ACC112 (cell line): ENCODE data around the gene RAD51D.

Experiments
- H2AFZ ChIP-seq: fragments of 200-600 bp; sonication (generic); one replicate; pipeline ENCODE4 v1.6.0; 2017; ENCODE audit warnings: antibody characterized with exemption, low read length; ENCODE audit not compliant: unreplicated experiment
- H3K27ac ChIP-seq: fragments of 200-600 bp; sonication (generic); 2 replicates; pipeline ENCODE4 v1.5.1; 2014; ENCODE audit warnings: low read depth, mild to moderate bottlenecking, antibody characterized with exemption, low read length, moderate library complexity
- H3K27me3 ChIP-seq: fragments of 200-600 bp; sonication (generic); 2 replicates; pipeline ENCODE4 v1.6.1; 2014; ENCODE audit warnings: mild to moderate bottlenecking, antibody characterized with exemption, low read length, moderate library complexity, mixed read lengths; ENCODE audit not compliant: insufficient read depth
- H3K36me3 ChIP-seq: fragments of 200-600 bp; sonication (generic); 2 replicates; pipeline ENCODE4 v1.6.1; 2016; ENCODE audit warnings: mild to moderate bottlenecking, antibody characterized with exemption, low read length, moderate library complexity, mixed read lengths; ENCODE audit not compliant: insufficient read depth
- H3K4me1 ChIP-seq: fragments of 200-600 bp; sonication (generic); one replicate; pipeline ENCODE4 v1.6.1; 2016; ENCODE audit warnings: low read length, mixed read lengths; ENCODE audit not compliant: insufficient read depth, unreplicated experiment, control insufficient read depth
- H3K4me3 ChIP-seq: fragments of 200-600 bp; sonication (generic); 2 replicates; pipeline ENCODE4 v1.5.1; 2014; ENCODE audit warnings: mild to moderate bottlenecking, low read depth, low read length
- H3K79me2 ChIP-seq: fragments of 200-600 bp; sonication (generic); one replicate; pipeline ENCODE4 v1.6.0; 2016; ENCODE audit warnings: low read length; ENCODE audit not compliant: control insufficient read depth, unreplicated experiment, insufficient read depth

The RAD51D gene

GRCh38 chr17:35119370-35120165, at the start of gene RAD51D:
Gene RAD51D, minus strand, starts transcription at chr17:35119860. Its CDS starts 247 bp downstream, at chr17:35119613.
- no peak within 1 kb of the TSS; the same call in 1 of the 2 replicates for H3K27ac ChIP-seq
- H3K36me3 ChIP-seq: peaks cover 13% of the 10 kb centered on the region; the same call in 1 of the 2 replicates

GRCh38 chr17:35167666-35168065, 48.0 kb upstream of the RAD51D start:
- no peak overlapping the region for H2AFZ ChIP-seq
- H3K27me3 ChIP-seq: no peaks in the 10 kb centered on the region
- no peaks in the 10 kb centered on the region for H3K36me3 ChIP-seq
- no peaks in the 10 kb centered on the region for H3K79me2 ChIP-seq
- no peak overlapping the region for H3K4me3 ChIP-seq
- no peak overlapping the region for H3K27ac ChIP-seq
- peaks cover 5% of the 10 kb centered on the region for H3K4me1 ChIP-seq

More at GRCh38 chr17:35119370-35120165, at the start of gene RAD51D:
- Histone ChIP-seq H3K4me1 (peaks cover 11% of the 10 kb centered on the region), H3K79me2 (peaks cover 16% of the 10 kb centered on the region), H2AFZ (peak within 1 kb of the TSS; percentile 97), H3K27me3 (no peaks in the 10 kb centered on the region), H3K4me3 (peak within 1 kb of the TSS; percentile 91)

GRCh38 chr17:35167046-35167445, 47.4 kb upstream of the RAD51D start:
- Histone ChIP-seq H3K4me3 (no peak overlapping the region), H3K27me3 (no peaks in the 10 kb centered on the region), H2AFZ (no peak overlapping the region)

GRCh38 chr17:35166526-35166925, 46.9 kb upstream of the RAD51D start:
- no peaks in the 10 kb centered on the region for H3K79me2 ChIP-seq
- no peaks in the 10 kb centered on the region for H3K36me3 ChIP-seq
- 0 out of 2 replicates have a peak, but pooled peaks cover 4% of the 10 kb centered on the region for H3K27me3 ChIP-seq
- H3K4me3 ChIP-seq: no peak overlapping the region
- H3K4me1 ChIP-seq: peaks cover 1% of the 10 kb centered on the region
- no peak overlapping the region for H2AFZ ChIP-seq
- H3K27ac ChIP-seq: no peak overlapping the region

More at GRCh38 chr17:35167046-35167445, 47.4 kb upstream of the RAD51D start:
- no peaks in the 10 kb centered on the region for H3K36me3 ChIP-seq
- no peaks in the 10 kb centered on the region for H3K79me2 ChIP-seq
- no peak overlapping the region for H3K27ac ChIP-seq
- H3K4me1 ChIP-seq: peaks cover 5% of the 10 kb centered on the region

GRCh38 chr17:35164716-35165115, 45.1 kb upstream of the RAD51D start:
- no peaks in the 10 kb centered on the region for H3K4me1 ChIP-seq
- no peaks in the 10 kb centered on the region for H3K36me3 ChIP-seq
- no peak overlapping the region for H3K27ac ChIP-seq

GRCh38 chr17:35163886-35164285, 44.2 kb upstream of the RAD51D start:
- Histone ChIP-seq H3K79me2 (no peaks in the 10 kb centered on the region), H2AFZ (no peak overlapping the region), H3K27ac (no peak overlapping the region), H3K4me1 (no peaks in the 10 kb centered on the region), H3K27me3 (peaks cover 18% of the 10 kb centered on the region), H3K36me3 (no peaks in the 10 kb centered on the region), H3K4me3 (no peak overlapping the region)

More at GRCh38 chr17:35164716-35165115, 45.1 kb upstream of the RAD51D start:
- no peak overlapping the region for H2AFZ ChIP-seq
- H3K4me3 ChIP-seq: no peak overlapping the region
- H3K27me3 ChIP-seq: peaks cover 14% of the 10 kb centered on the region
- no peaks in the 10 kb centered on the region for H3K79me2 ChIP-seq

GRCh38 chr17:35162755-35163154, 43.1 kb upstream of the RAD51D start:
- H3K4me3 ChIP-seq: no peak overlapping the region

GRCh38 chr17:35161281-35161761, 41.7 kb upstream of the RAD51D start:
- Histone ChIP-seq H3K27ac (no peak overlapping the region), H2AFZ (no peak overlapping the region), H3K4me3 (no peak overlapping the region), H3K36me3 (no peaks in the 10 kb centered on the region), H3K27me3 (peaks cover 18% of the 10 kb centered on the region), H3K79me2 (no peaks in the 10 kb centered on the region), H3K4me1 (no peaks in the 10 kb centered on the region)

More at GRCh38 chr17:35162755-35163154, 43.1 kb upstream of the RAD51D start:
- Histone ChIP-seq H3K36me3 (no peaks in the 10 kb centered on the region), H3K27me3 (peaks cover 18% of the 10 kb centered on the region), H3K27ac (no peak overlapping the region), H3K79me2 (no peaks in the 10 kb centered on the region), H3K4me1 (no peaks in the 10 kb centered on the region), H2AFZ (no peak overlapping the region)

GRCh38 chr17:35160354-35161201, 40.9 kb upstream of the RAD51D start:
- Histone ChIP-seq H3K36me3 (no peaks in the 10 kb centered on the region), H3K79me2 (no peaks in the 10 kb centered on the region), H2AFZ (no peak overlapping the region), H3K27me3 (peaks cover 18% of the 10 kb centered on the region), H3K4me3 (no peak overlapping the region), H3K4me1 (no peaks in the 10 kb centered on the region), H3K27ac (no peak overlapping the region)

GRCh38 chr17:35159940-35160339, 40.3 kb upstream of the RAD51D start:
- Histone ChIP-seq H2AFZ (no peak overlapping the region), H3K27me3 (peaks cover 18% of the 10 kb centered on the region), H3K27ac (no peak overlapping the region), H3K4me3 (no peak overlapping the region), H3K4me1 (no peaks in the 10 kb centered on the region), H3K36me3 (no peaks in the 10 kb centered on the region), H3K79me2 (no peaks in the 10 kb centered on the region)
